ENCODE data around the gene TOX3. TPM values are rescaled to one million over a fixed set of nuclear protein-coding genes. Genes with fewer than 3 reads are reported as not detected.
A peak's percentile ranks its signal among the peaks of the same experiment; 100 is the strongest.

Gene TOX3
- polyA plus RNA-seq, 1 of the 3 experiments (the other 2 are of a cell fraction): not detected

GRCh38 chr16:52496051-52496876 is 50.7 kb downstream of the TOX3 start:
- Histone ChIP-seq H4K20me1 (ENCODE audit: insufficient read depth) (no peaks in the 10 kb centered on the region), H3K27ac (ENCODE audit: low read depth in 2 of 2, low read length in 1 of 2) (no peak overlapping the region), H2AFZ (ENCODE audit: low read depth) (no peak overlapping the region), H3K9ac (no peak overlapping the region), H3K36me3 (replicated peaks in 1 of 2; ENCODE audit: control insufficient read depth in 1 of 2, insufficient read depth in 2 of 2, low read length in 1 of 2) (no peaks in the 10 kb centered on the region), H3K4me1 (ENCODE audit: control insufficient read depth in 1 of 2, insufficient read depth in 2 of 2, low read depth in 1 of 2, low read length in 1 of 2) (peaks cover 0 to 8% of the 10 kb centered on the region in 2 experiments; a peak in 2 of 4 replicates), H3K9me3 (no peaks in the 10 kb centered on the region), H3K4me3 (ENCODE audit: low read depth in 2 of 2, low read length in 1 of 2) (no peak overlapping the region), H3F3A (replicated peaks; ENCODE audit: insufficient read depth) (no peaks in the 10 kb centered on the region), H3K27me3 (ENCODE audit: insufficient read depth) (no peaks in the 10 kb centered on the region), H3K9me2 (no peaks in the 10 kb centered on the region), H3K4me2 (no peak overlapping the region), H3K79me2 (ENCODE audit: insufficient read depth) (no peaks in the 10 kb centered on the region)
- 21% methylated on average over 6 of the region's 6 CpGs for WGBS (ENCODE audit: low lambda C conversion rate)
- no peak for TF ChIP-seq TCF12 (IDR thresholded peaks at IDR 0.05)
- peak; percentile 65 for TF ChIP-seq GATA2 (CRISPR knock-in tag; IDR thresholded peaks at IDR 0.05)
- ChIA-PET CTCF (interaction anchor here (0.6 kb wide), 1 partner anchor 29 kb away, joined by 3 read pairs; no protein-coding TSS in a partner anchor), POLR2A (no interaction called here)
- no peak for DNase-seq

DNA sequence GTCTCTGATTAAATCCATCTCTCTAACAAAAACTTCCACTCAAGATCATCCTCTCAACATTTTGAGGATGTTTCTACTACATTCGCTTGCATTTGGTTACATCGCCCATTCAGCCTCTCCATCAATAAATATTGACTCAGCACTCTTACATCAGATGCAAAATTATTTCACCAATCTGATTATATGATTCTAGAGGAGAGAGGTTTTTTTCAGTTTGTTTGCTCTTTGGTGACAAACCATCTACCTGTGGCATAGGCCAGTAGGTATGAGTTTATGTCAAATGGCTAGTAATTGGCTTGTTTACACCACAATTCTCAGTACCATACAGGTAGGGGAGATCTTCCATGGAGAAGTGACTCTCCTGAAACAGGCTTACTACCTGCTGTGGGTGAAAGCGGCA is 52.3 kb downstream of the TOX3 start:
- Histone ChIP-seq H3K9me2 (no peaks in the 10 kb centered on the region), H3K27ac (ENCODE audit: low read depth in 2 of 2, low read length in 1 of 2) (no peak overlapping the region), H3F3A (replicated peaks; ENCODE audit: insufficient read depth) (no peaks in the 10 kb centered on the region), H3K9me3 (no peaks in the 10 kb centered on the region), H4K20me1 (ENCODE audit: insufficient read depth) (no peaks in the 10 kb centered on the region), H3K27me3 (ENCODE audit: insufficient read depth) (no peaks in the 10 kb centered on the region), H3K36me3 (replicated peaks in 1 of 2; ENCODE audit: control insufficient read depth in 1 of 2, insufficient read depth in 2 of 2, low read length in 1 of 2) (no peaks in the 10 kb centered on the region), H2AFZ (ENCODE audit: low read depth) (no peak overlapping the region), H3K4me2 (no peak overlapping the region), H3K9ac (no peak overlapping the region), H3K4me1 (ENCODE audit: control insufficient read depth in 1 of 2, insufficient read depth in 2 of 2, low read depth in 1 of 2, low read length in 1 of 2) (peaks cover 0 to 8% of the 10 kb centered on the region in 2 experiments; a peak in 2 of 4 replicates), H3K4me3 (ENCODE audit: low read depth in 2 of 2, low read length in 1 of 2) (no peak overlapping the region), H3K79me2 (ENCODE audit: insufficient read depth) (no peaks in the 10 kb centered on the region)
- WGBS (ENCODE audit: low lambda C conversion rate): 71% methylated on average over 3 of the region's 3 CpGs
- ChIA-PET POLR2A (no interaction called here), CTCF (no interaction called here)
- no peak for DNase-seq
- TF ChIP-seq ELF1 (IDR thresholded peaks at IDR 0.05): no peak
- no peak for TF ChIP-seq NRF1 (IDR thresholded peaks at IDR 0.05; ENCODE audit: low read depth, low read length)
- TF ChIP-seq, protein P1, sequence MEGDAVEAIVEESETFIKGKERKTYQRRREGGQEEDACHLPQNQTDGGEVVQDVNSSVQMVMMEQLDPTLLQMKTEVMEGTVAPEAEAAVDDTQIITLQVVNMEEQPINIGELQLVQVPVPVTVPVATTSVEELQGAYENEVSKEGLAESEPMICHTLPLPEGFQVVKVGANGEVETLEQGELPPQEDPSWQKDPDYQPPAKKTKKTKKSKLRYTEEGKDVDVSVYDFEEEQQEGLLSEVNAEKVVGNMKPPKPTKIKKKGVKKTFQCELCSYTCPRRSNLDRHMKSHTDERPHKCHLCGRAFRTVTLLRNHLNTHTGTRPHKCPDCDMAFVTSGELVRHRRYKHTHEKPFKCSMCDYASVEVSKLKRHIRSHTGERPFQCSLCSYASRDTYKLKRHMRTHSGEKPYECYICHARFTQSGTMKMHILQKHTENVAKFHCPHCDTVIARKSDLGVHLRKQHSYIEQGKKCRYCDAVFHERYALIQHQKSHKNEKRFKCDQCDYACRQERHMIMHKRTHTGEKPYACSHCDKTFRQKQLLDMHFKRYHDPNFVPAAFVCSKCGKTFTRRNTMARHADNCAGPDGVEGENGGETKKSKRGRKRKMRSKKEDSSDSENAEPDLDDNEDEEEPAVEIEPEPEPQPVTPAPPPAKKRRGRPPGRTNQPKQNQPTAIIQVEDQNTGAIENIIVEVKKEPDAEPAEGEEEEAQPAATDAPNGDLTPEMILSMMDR (IDR thresholded peaks at IDR 0.05): no peak
- TF ChIP-seq PBX3 (IDR thresholded peaks at IDR 0.05): no peak
- TF ChIP-seq CHD2 (IDR thresholded peaks at IDR 0.05; ENCODE audit: low read length, partially characterized antibody): no peak
- TF ChIP-seq, protein P2, sequence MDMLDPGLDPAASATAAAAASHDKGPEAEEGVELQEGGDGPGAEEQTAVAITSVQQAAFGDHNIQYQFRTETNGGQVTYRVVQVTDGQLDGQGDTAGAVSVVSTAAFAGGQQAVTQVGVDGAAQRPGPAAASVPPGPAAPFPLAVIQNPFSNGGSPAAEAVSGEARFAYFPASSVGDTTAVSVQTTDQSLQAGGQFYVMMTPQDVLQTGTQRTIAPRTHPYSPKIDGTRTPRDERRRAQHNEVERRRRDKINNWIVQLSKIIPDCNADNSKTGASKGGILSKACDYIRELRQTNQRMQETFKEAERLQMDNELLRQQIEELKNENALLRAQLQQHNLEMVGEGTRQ (IDR thresholded peaks at IDR 0.05; ENCODE audit: borderline replicate concordance, low read depth, low read length): no peak
- TF ChIP-seq TEAD4 (IDR thresholded peaks at IDR 0.05; ENCODE audit: borderline replicate concordance, insufficient read depth): no peak
- TF ChIP-seq SMC3 (IDR thresholded peaks at IDR 0.05; ENCODE audit: low read depth, low read length): no peak
- TF ChIP-seq MAX (IDR thresholded peaks at IDR 0.05; ENCODE audit: low read depth): no peak
- no peak for TF ChIP-seq ZBTB33 (IDR thresholded peaks at IDR 0.05; ENCODE audit: borderline replicate concordance, low read depth)
- no peak for TF ChIP-seq POLR2AphosphoS5 (IDR thresholded peaks at IDR 0.05; ENCODE audit: low read depth, low read length)
